DOHH2 (cell line): ENCODE measurements around the gene TMEM266.

Experiments used
- H3F3A ChIP-seq: fragments of 200-600 bp; sonication (generic), shearing (Covaris generic); 2 replicates; pipeline ENCODE4 v1.6.0; 2016; ENCODE audit warnings: antibody characterized with exemption, mild to moderate bottlenecking; ENCODE audit not compliant: control insufficient read depth, insufficient read depth
- H3K27ac ChIP-seq: fragments of 200-600 bp; sonication (generic); 2 replicates; pipeline ENCODE4 v1.5.1; 2014; ENCODE audit warnings: low read depth, mild to moderate bottlenecking, low read length, moderate library complexity
- H3K27me3 ChIP-seq: fragments of 200-600 bp; sonication (generic); 2 replicates; pipeline ENCODE4 v1.6.1; 2014; ENCODE audit warnings: mild to moderate bottlenecking, low read length, mixed read lengths; ENCODE audit not compliant: control insufficient read depth
- H3K36me3 ChIP-seq: fragments of 200-600 bp; sonication (generic); 2 replicates; pipeline ENCODE4 v1.6.1; 2014; ENCODE audit warnings: mild to moderate bottlenecking, low read length, moderate library complexity, mixed read lengths; ENCODE audit not compliant: control insufficient read depth
- H3K4me1 ChIP-seq: fragments of 200-600 bp; sonication (generic); 2 replicates; pipeline ENCODE4 v1.6.1; 2014; ENCODE audit warnings: mild to moderate bottlenecking, low read length, mixed read lengths; ENCODE audit not compliant: control insufficient read depth
- H3K4me2 ChIP-seq: fragments of 200-600 bp; sonication (generic); 2 replicates; pipeline ENCODE4 v1.6.0; 2014; ENCODE audit warnings: mild to moderate bottlenecking, low read length, moderate library complexity
- H3K4me3 ChIP-seq: fragments of 200-600 bp; sonication (generic); 2 replicates; pipeline ENCODE4 v1.5.1; 2014; ENCODE audit warnings: mild to moderate bottlenecking, low read length, mixed read lengths
- H3K79me2 ChIP-seq: fragments of 200-600 bp; sonication (generic); 2 replicates; pipeline ENCODE4 v1.6.1; 2014; ENCODE audit warnings: mild to moderate bottlenecking, low read length, mixed read lengths; ENCODE audit not compliant: control insufficient read depth
- H3K9me2 ChIP-seq: fragments of 200-600 bp; sonication (generic); replicated peaks from 2 replicates; pipeline ENCODE4 v1.6.1; 2014; ENCODE audit warnings: mild to moderate bottlenecking, low read length, mixed read lengths; ENCODE audit not compliant: control insufficient read depth
- H3K9me3 ChIP-seq: fragments of 200-600 bp; sonication (generic); 2 replicates; pipeline ENCODE4 v1.6.1; 2014; ENCODE audit warnings: antibody characterized with exemption, low read length, mixed read lengths; ENCODE audit not compliant: control insufficient read depth, insufficient read depth
- H4K20me1 ChIP-seq: fragments of 200-600 bp; sonication (generic); 2 replicates; pipeline ENCODE4 v1.6.0; 2014; ENCODE audit warnings: low read depth, mild to moderate bottlenecking, antibody characterized with exemption, low read length, moderate library complexity; ENCODE audit not compliant: control insufficient read depth, insufficient read depth
- CTCF ChIP-seq: fragments of 200-600 bp; sonication (generic); IDR thresholded peaks from one replicate; pipeline ENCODE4 v1.5.1; 2014; ENCODE audit warnings: antibody characterized with exemption, mild to moderate bottlenecking, low read depth, low read length; ENCODE audit not compliant: poor library complexity, severe bottlenecking
- EZH2phosphoT487 ChIP-seq: fragments of 200-600 bp; sonication (generic); IDR thresholded peaks from 2 replicates; pipeline ENCODE4 v1.6.1; 2017; ENCODE audit warnings: borderline replicate concordance, mild to moderate bottlenecking, antibody characterized with exemption, low read length, moderate library complexity, mixed read lengths

The TMEM266 gene

DNA sequence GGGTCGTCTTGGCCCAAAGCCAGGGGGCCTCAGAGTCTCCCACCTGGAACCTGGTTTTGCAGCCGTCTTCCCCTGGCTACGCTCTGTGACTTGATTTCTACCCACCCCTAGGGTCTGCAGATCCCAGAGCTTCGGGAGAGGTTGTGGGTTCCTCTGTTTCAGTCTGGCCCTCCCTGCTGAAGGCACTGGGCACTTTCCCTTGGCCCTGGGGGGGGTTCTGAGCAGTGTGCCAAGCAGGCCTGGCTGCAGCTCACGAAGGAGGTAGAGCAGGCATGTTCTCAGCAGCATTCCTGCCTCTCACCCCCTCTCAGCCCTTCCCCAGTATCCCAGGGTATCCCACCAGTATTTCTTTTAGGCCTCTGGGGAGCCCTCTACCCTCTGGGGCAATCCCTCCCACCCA, 99.0 kb downstream of the TMEM266 start:
- Histone ChIP-seq H3K9me3 (no peaks in the 10 kb centered on the region), H3K4me2 (no peak overlapping the region), H3K36me3 (no peaks in the 10 kb centered on the region), H3K27ac (no peak overlapping the region), H3F3A (no peaks in the 10 kb centered on the region), H3K27me3 (no peaks in the 10 kb centered on the region), H3K4me1 (no peaks in the 10 kb centered on the region), H4K20me1 (no peaks in the 10 kb centered on the region), H3K9me2 (no peaks in the 10 kb centered on the region), H3K79me2 (no peaks in the 10 kb centered on the region), H3K4me3 (no peak overlapping the region)
- TF ChIP-seq EZH2phosphoT487 (no peak), CTCF (no peak)

DNA sequence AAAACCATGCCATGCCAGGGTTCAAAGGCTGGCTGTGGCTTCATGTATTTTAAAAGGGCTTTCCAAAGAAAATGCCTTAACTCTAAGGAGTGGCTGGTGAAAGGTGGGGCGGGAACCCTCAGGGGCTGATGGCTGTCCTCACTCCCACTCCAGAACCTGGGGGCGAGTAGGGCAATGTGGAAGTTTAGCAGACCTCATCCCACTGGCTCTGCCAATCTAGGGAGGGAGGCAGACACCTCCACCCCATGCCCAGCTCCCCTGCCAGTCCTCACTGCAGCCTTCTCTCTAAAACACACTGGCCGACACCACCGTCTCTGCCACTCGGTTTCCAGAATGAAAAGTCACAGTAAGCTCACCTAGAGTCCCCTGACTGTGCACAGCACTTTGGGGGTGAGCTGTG, 99.5 kb downstream of the TMEM266 start:
- Histone ChIP-seq H3K27ac (no peak overlapping the region), H3K9me2 (no peaks in the 10 kb centered on the region), H3F3A (no peaks in the 10 kb centered on the region), H3K4me1 (no peaks in the 10 kb centered on the region), H3K79me2 (no peaks in the 10 kb centered on the region), H3K9me3 (no peaks in the 10 kb centered on the region), H3K4me3 (no peak overlapping the region), H4K20me1 (no peaks in the 10 kb centered on the region), H3K4me2 (no peak overlapping the region), H3K36me3 (no peaks in the 10 kb centered on the region), H3K27me3 (no peaks in the 10 kb centered on the region)
- TF ChIP-seq EZH2phosphoT487 (no peak), CTCF (no peak)

DNA sequence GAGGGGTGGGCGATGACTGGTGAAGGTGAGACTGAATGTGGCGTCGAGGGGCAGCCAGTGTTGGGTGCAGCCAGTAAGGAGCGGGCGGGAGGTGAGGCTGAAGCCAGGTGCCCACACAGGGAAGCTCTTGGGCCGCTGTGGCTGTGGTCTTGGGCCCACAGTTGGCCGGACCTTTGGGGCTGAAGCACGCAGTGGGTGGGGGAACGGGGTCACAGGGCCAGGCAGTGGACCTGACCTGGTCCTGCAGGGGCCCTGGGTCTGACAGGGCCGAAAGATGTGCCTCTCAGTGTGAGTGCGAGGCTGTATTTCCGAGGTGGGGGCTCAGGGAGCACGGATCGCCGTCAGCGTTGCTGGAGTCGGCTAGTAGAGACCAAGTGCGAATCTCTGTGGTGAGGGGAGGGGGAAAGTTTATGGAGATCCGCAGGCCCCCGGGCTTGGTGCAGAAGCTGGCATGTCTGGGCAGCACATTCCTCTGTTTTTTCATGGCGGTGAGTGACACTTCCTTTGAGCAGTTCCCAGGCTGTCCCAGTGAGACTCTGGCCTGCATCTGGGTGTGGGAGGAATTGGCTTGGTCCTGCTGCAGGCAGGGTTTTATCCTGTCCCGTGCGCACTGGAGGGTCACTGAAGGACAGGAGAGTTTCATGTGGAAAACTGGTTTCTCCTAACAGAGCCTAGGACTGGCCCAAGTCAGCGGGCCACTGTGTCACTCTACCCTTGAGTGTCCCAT, 100.8 kb downstream of the TMEM266 start:
- TF ChIP-seq CTCF (no peak), EZH2phosphoT487 (no peak)
- H3K4me1 ChIP-seq = no peaks in the 10 kb centered on the region
- H3K79me2 ChIP-seq = no peaks in the 10 kb centered on the region
- no peak overlapping the region for H3K4me3 ChIP-seq
- H3K9me3 ChIP-seq = no peaks in the 10 kb centered on the region
- no peaks in the 10 kb centered on the region for H3F3A ChIP-seq
- no peaks in the 10 kb centered on the region for H3K27me3 ChIP-seq
- H4K20me1 ChIP-seq = no peaks in the 10 kb centered on the region
- H3K4me2 ChIP-seq = no peak overlapping the region
- no peaks in the 10 kb centered on the region for H3K36me3 ChIP-seq
- H3K9me2 ChIP-seq = no peaks in the 10 kb centered on the region
- H3K27ac ChIP-seq = no peak overlapping the region
